GM12878 (cell line): ENCODE results near the gene CASP6. TPM values are rescaled to one million over a fixed set of nuclear protein-coding genes. Genes with fewer than 3 reads are reported as not detected.
A peak's percentile ranks its signal among the peaks of the same experiment; 100 is the strongest.

ENCODE experiments used
- ATAC-seq: fragments of 200-7000 bp; cut with Tn5 transposase; 3 replicates; pipeline ENCODE4 v1.9.1; 2020; ENCODE audit warnings: mild to moderate bottlenecking, moderate library complexity
- BruUV-seq: library from RNA; stranded (reverse); fragments of 400-500 nt; replicated peaks from 2 replicates; lab custom pipeline; 2021; lab: Mats Ljungman, UMichigan
- CTCF ChIA-PET: fragments of 300-600 bp; sonication (Branson Sonifier 250); formaldehyde crosslinking; extraction: SDS; loops from one replicate; lab custom pipeline; 2021; ENCODE audit warnings: inconsistent platforms; lab: Yijun Ruan, JAX
- POLR2A ChIA-PET: fragments of 350-600 bp; formaldehyde crosslinking; extraction: SDS; loops from one replicate; lab custom pipeline; 2021; ENCODE audit warnings: inconsistent platforms; lab: Charles Lee
- RAD21 ChIA-PET: fragments of 300-600 bp; sonication (Branson Sonifier 250); formaldehyde crosslinking; loops from one replicate; lab custom pipeline; 2023; ENCODE audit warnings: antibody characterized with exemption; ENCODE audit not compliant: unreplicated experiment; lab: Charles Lee
- SMC1A ChIA-PET: fragments of 300-600 bp; sonication (Branson Sonifier 250); formaldehyde crosslinking; loops from one replicate; lab custom pipeline; 2023; ENCODE audit not compliant: unreplicated experiment, uncharacterized antibody; lab: Charles Lee
- DNase-seq: peaks from one replicate; pipeline ENCODE4 v3.0.0-alpha.2; 2011; ENCODE audit warnings: low read depth, low spot score
- FAIRE-seq: peaks from 3 replicates; lab custom pipeline; 2011; peaks lifted over from hg19 to GRCh38; lab: Jason Lieb, UNC
- H2AFZ ChIP-seq: 2 replicates; pipeline ENCODE4 v1.6.0; 2011; ENCODE audit warnings: low read depth, low read length, control low read depth; ENCODE audit not compliant: control insufficient read depth
- H3K27ac ChIP-seq: 2 replicates; pipeline ENCODE4 v1.5.1; 2011; ENCODE audit warnings: control low read depth; ENCODE audit not compliant: control insufficient read depth, insufficient read depth
- H3K27me3 ChIP-seq, 2 experiments: replicated peaks in 1 of 2; 2 replicates each; pipeline versions ENCODE4 v1.6.0 to v1.6.1; 2011; ENCODE audit warnings: low read length in 1 of 2; ENCODE audit not compliant: control insufficient read depth in 2 of 2, insufficient read depth in 2 of 2
- H3K36me3 ChIP-seq, 2 experiments: 2 replicates each; pipeline ENCODE4 v1.5.1; 2011; ENCODE audit warnings: low read length in 1 of 2; ENCODE audit not compliant: control insufficient read depth in 2 of 2, insufficient read depth in 2 of 2
- H3K4me1 ChIP-seq: 2 replicates; pipeline ENCODE4 v1.6.1; 2011; ENCODE audit warnings: mild to moderate bottlenecking, low read length, moderate library complexity, mixed read lengths; ENCODE audit not compliant: control insufficient read depth, insufficient read depth
- H3K4me2 ChIP-seq: 2 replicates; pipeline ENCODE4 v1.6.0; 2011; ENCODE audit warnings: control low read depth; ENCODE audit not compliant: control insufficient read depth, insufficient read depth
- H3K4me3 ChIP-seq: fragments of 200-600 bp; sonication (generic); 2 replicates; pipeline ENCODE4 v1.5.1; 2016
- H3K79me2 ChIP-seq: 2 replicates; pipeline ENCODE4 v1.6.0; 2011; ENCODE audit warnings: low read length; ENCODE audit not compliant: control insufficient read depth, insufficient read depth
- H3K9ac ChIP-seq: 2 replicates; pipeline ENCODE4 v1.8.0; 2011; ENCODE audit warnings: low read length, control low read depth, mixed read lengths; ENCODE audit not compliant: control insufficient read depth, insufficient read depth
- H3K9me3 ChIP-seq: replicated peaks from 3 replicates; pipeline ENCODE4 v1.5.1; 2011; ENCODE audit warnings: mild to moderate bottlenecking, low read length; ENCODE audit not compliant: control insufficient read depth, insufficient read depth
- H4K20me1 ChIP-seq: 2 replicates; pipeline ENCODE4 v1.6.0; 2011; ENCODE audit not compliant: control insufficient read depth, insufficient read depth
- CBFB ChIP-seq: IDR thresholded peaks from 2 replicates; pipeline ENCODE4 v1.6.1; 2016; ENCODE audit warnings: antibody characterized with exemption, low read depth
- DPF2 ChIP-seq: fragments of 450-650 bp; IDR thresholded peaks from 2 replicates; pipeline ENCODE4 v1.6.1; 2017; ENCODE audit warnings: mild to moderate bottlenecking
- IRF4 ChIP-seq: IDR thresholded peaks from 2 replicates; pipeline ENCODE4 v1.6.1; 2011; ENCODE audit warnings: low read depth, low read length
- PAX5 ChIP-seq: IDR thresholded peaks from 2 replicates; pipeline ENCODE4 v1.6.1; 2011; ENCODE audit warnings: low read depth, low read length, borderline replicate concordance
- POU2F2 ChIP-seq: IDR thresholded peaks from 3 replicates; pipeline ENCODE4 v1.6.1; 2011; ENCODE audit warnings: low read depth, mild to moderate bottlenecking, low read length, borderline replicate concordance
- RBBP5 ChIP-seq: fragments of 200-600 bp; sonication (generic); conservative IDR thresholded peaks from 2 replicates; pipeline ENCODE4 v1.6.1; 2016
- SMAD5 ChIP-seq: IDR thresholded peaks from 2 replicates; pipeline ENCODE4 v1.6.1; 2016; ENCODE audit warnings: antibody characterized with exemption, low read depth
- SUPT20H ChIP-seq: IDR thresholded peaks from 2 replicates; pipeline ENCODE4 v1.6.1; 2011; ENCODE audit warnings: low read depth, mild to moderate bottlenecking, low read length, moderate library complexity, borderline replicate concordance; ENCODE audit not compliant: control insufficient read depth
- WGBS: methylation state at CpG from one replicate; pipeline ENCODE4 v1.1.6; 2016; ENCODE audit warnings: low lambda C conversion rate; ENCODE audit not compliant: insufficient replicate concordance, insufficient coverage; ENCODE audit errors: missing lambda C conversion rate; 5-methylcytosine and 5-hydroxymethylcytosine counted together
- in situ Hi-C: fragments of 300-500 bp; cut with MboI; formaldehyde crosslinking; loops from 9 replicates; pipeline ENCODE4 v1.14.3; 2018; ENCODE audit warnings: mixed read lengths
- intact Hi-C: fragments of 100-400 bp; cut with micrococcal nuclease; formaldehyde crosslinking; loops from one replicate; pipeline ENCODE4 v1.14.2; 2022; ENCODE audit not compliant: unreplicated experiment
- polyA plus RNA-seq, 11 experiments: library from polyadenylated mRNA; depleted of rRNA in 4 of 11; unstranded in 6 of 11; stranded (reverse) in 5 of 11; fragments of >200 nt; fragmentation: Nextera tagmentation in 4 of 11; fragmentation: Illumina TruSeq in 1 of 11; extraction: Ambion mirVana in 4 of 11; extraction: Trizol in 1 of 11; gene quantifications; 1 replicate in 1 of 11; 2 replicates in 10 of 11; pipeline versions ENCODE4 v1.2.1 to v1.2.3, GENCODE V29; 2011 to 2016; ENCODE audit warnings: inconsistent platforms in 2 of 11, missing spikeins in 2 of 11, low read depth in 1 of 11
- total RNA-seq, 4 experiments: library from RNA; depleted of rRNA in 3 of 4; stranded (reverse); fragments of >200 nt in 3 of 4; fragmentation: Illumina TruSeq in 1 of 4; extraction: Trizol in 1 of 4; gene quantifications; 2 replicates each; pipeline versions ENCODE4 v1.2.1 to v1.2.3, GENCODE V29; 2013 to 2021
- TF ChIP-seq, protein P1 (sequence below): fragments of 450-650 bp; IDR thresholded peaks from 2 replicates; pipeline ENCODE4 v1.6.1; 2016; ENCODE audit warnings: mild to moderate bottlenecking
- TF ChIP-seq, protein P2 (sequence below): fragments of 150-350 bp; IDR thresholded peaks from 2 replicates; pipeline ENCODE4 v1.6.1; 2016; ENCODE audit warnings: low read depth, low read length
- TF ChIP-seq, protein P3 (sequence below): fragments of 450-650 bp; IDR thresholded peaks from 2 replicates; pipeline ENCODE4 v1.6.1; 2018; ENCODE audit warnings: borderline replicate concordance, mild to moderate bottlenecking; ENCODE audit not compliant: partially characterized antibody

Gene CASP6
- total and polyA plus RNA-seq, 10 of the 15 experiments (the other 5 are each of a cell fraction or from before 2014, with no cell fraction given): 20.0 to 66.8 (median 30.8) TPM

DNA sequence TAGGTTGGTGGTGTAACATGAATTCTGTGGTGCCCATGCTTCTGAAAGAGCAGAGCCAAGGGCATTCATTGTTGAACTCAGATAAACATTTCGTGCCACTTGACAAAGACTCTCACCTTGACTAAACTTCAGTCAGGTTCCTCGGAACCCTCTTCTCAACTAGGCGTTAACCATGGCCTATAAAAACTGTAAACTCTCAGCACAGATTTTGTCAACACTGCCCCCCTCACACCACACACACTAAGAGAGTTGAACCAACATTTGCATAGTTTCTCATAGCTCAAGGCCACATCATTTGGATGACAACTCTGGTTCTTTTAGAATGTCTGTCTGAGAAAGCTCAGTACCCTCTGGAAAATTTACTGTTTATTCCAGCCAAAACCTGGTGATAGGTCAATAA lies 28.1 kb downstream of the CASP6 start:
- H2AFZ ChIP-seq: no peak overlapping the region
- H3K4me2 ChIP-seq: no peak overlapping the region
- H3K36me3 ChIP-seq: no peaks in the 10 kb centered on the region
- ATAC-seq (peak; percentile 46), DNase-seq (no peak)
- ChIA-PET POLR2A (no interaction called here), RAD21 (no interaction called here), CTCF (interaction anchor here (0.6 to 1.4 kb wide), 2 partner anchors 242 to 247 kb away, joined by 3 read pairs; no protein-coding TSS in a partner anchor), SMC1A (interaction anchor here (0.6 to 1.4 kb wide), 2 partner anchors 11 to 25 kb away, joined by 3 read pairs; no protein-coding TSS in a partner anchor)
- in situ Hi-C loops: no loop called here
- WGBS: 42% methylated on average over 3 of the region's 3 CpGs
- H3K27ac ChIP-seq: no peak overlapping the region
- TF ChIP-seq POU2F2: peak; percentile 46; the same call in 1 of the 3 replicates
- TF ChIP-seq, protein P1, sequence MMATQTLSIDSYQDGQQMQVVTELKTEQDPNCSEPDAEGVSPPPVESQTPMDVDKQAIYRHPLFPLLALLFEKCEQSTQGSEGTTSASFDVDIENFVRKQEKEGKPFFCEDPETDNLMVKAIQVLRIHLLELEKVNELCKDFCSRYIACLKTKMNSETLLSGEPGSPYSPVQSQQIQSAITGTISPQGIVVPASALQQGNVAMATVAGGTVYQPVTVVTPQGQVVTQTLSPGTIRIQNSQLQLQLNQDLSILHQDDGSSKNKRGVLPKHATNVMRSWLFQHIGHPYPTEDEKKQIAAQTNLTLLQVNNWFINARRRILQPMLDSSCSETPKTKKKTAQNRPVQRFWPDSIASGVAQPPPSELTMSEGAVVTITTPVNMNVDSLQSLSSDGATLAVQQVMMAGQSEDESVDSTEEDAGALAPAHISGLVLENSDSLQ: no peak
- TF ChIP-seq, all 136 proteins: peak for 1
- no peak overlapping the region for H3K9ac ChIP-seq
- H3K4me3 ChIP-seq: no peak overlapping the region
- H3K9me3 ChIP-seq: peaks cover 2% of the 10 kb centered on the region; the same call in 1 of the 3 replicates
- no peaks in the 10 kb centered on the region for H3K79me2 ChIP-seq
- H3K4me1 ChIP-seq: no peaks in the 10 kb centered on the region
- BruUV-seq: no TSS peak
- intact Hi-C loops: no loop called here
- H4K20me1 ChIP-seq: no peaks in the 10 kb centered on the region
- no peaks in the 10 kb centered on the region for H3K27me3 ChIP-seq
- FAIRE-seq: no peak

DNA sequence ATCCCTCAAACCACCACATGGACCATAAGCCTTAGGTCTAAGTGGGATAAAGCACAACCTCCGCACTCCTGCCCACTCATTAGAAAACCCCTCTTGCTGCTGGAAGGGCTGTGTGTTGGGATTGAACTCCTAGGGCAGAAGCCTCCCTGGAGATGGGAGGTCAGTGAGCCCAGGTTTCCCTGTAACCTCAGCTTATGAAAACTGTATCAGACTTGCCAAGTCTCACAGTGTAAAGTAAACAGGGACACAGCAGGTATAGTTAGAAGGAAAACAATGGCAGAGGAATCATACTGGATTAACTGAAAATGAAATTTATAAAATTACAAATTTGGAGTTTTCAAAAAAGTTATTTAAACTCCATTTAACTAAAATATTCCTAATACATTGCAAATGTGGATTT lies 29.9 kb downstream of the CASP6 start:
- BruUV-seq: no TSS peak
- H3K79me2 ChIP-seq: no peaks in the 10 kb centered on the region
- H4K20me1 ChIP-seq: no peaks in the 10 kb centered on the region
- H3K4me1 ChIP-seq: no peaks in the 10 kb centered on the region
- no peak overlapping the region for H3K4me3 ChIP-seq
- ATAC-seq (no peak), DNase-seq (no peak), FAIRE-seq (no peak)
- no peaks in the 10 kb centered on the region for H3K27me3 ChIP-seq
- WGBS: 100% methylated on average over 1 of the region's 1 CpG
- ChIA-PET POLR2A (no interaction called here), RAD21 (no interaction called here), SMC1A (no interaction called here), CTCF (interaction anchor here (0.6 kb wide), 1 partner anchor 203 kb away, joined by 3 read pairs; no protein-coding TSS in a partner anchor)
- H3K9ac ChIP-seq: no peak overlapping the region
- H3K36me3 ChIP-seq: no peaks in the 10 kb centered on the region
- H3K9me3 ChIP-seq: peaks cover 2% of the 10 kb centered on the region; the same call in 1 of the 3 replicates
- intact Hi-C loops: no loop called here
- no peak overlapping the region for H2AFZ ChIP-seq
- in situ Hi-C loops: no loop called here
- no peak overlapping the region for H3K27ac ChIP-seq
- no peak overlapping the region for H3K4me2 ChIP-seq
- TF ChIP-seq SUPT20H (no peak), SMAD5 (no peak), CBFB (no peak), IRF4 (no peak), RBBP5 (no peak), DPF2 (no peak), PAX5 (no peak)
- TF ChIP-seq, protein P2, sequence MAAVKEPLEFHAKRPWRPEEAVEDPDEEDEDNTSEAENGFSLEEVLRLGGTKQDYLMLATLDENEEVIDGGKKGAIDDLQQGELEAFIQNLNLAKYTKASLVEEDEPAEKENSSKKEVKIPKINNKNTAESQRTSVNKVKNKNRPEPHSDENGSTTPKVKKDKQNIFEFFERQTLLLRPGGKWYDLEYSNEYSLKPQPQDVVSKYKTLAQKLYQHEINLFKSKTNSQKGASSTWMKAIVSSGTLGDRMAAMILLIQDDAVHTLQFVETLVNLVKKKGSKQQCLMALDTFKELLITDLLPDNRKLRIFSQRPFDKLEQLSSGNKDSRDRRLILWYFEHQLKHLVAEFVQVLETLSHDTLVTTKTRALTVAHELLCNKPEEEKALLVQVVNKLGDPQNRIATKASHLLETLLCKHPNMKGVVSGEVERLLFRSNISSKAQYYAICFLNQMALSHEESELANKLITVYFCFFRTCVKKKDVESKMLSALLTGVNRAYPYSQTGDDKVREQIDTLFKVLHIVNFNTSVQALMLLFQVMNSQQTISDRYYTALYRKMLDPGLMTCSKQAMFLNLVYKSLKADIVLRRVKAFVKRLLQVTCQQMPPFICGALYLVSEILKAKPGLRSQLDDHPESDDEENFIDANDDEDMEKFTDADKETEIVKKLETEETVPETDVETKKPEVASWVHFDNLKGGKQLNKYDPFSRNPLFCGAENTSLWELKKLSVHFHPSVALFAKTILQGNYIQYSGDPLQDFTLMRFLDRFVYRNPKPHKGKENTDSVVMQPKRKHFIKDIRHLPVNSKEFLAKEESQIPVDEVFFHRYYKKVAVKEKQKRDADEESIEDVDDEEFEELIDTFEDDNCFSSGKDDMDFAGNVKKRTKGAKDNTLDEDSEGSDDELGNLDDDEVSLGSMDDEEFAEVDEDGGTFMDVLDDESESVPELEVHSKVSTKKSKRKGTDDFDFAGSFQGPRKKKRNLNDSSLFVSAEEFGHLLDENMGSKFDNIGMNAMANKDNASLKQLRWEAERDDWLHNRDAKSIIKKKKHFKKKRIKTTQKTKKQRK: no peak
- TF ChIP-seq, protein P3, sequence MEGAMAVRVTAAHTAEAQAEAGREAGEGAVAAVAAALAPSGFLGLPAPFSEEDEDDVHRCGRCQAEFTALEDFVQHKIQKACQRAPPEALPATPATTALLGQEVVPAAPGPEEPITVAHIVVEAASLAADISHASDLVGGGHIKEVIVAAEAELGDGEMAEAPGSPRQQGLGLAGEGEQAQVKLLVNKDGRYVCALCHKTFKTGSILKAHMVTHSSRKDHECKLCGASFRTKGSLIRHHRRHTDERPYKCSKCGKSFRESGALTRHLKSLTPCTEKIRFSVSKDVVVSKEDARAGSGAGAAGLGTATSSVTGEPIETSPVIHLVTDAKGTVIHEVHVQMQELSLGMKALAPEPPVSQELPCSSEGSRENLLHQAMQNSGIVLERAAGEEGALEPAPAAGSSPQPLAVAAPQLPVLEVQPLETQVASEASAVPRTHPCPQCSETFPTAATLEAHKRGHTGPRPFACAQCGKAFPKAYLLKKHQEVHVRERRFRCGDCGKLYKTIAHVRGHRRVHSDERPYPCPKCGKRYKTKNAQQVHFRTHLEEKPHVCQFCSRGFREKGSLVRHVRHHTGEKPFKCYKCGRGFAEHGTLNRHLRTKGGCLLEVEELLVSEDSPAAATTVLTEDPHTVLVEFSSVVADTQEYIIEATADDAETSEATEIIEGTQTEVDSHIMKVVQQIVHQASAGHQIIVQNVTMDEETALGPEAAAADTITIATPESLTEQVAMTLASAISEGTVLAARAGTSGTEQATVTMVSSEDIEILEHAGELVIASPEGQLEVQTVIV: no peak
